GM10847 (cell line): ENCODE data around the gene TMEM106C.

Experiments
- POLR2A ChIP-seq: IDR thresholded peaks from 2 replicates; pipeline ENCODE4 v1.6.1; 2011; ENCODE audit not compliant: insufficient read length; ENCODE audit errors: extremely low read depth

TMEM106C gene

GRCh38 chr12:47967461-47968321, 4.3 kb downstream of the TMEM106C start:
- TF ChIP-seq POLR2A, result no peak

- no peak for TF ChIP-seq POLR2A
Observed at GRCh38 chr12:47969845-47970244, 6.4 kb downstream of the TMEM106C start.

GRCh38 chr12:47970843-47971242, 7.4 kb downstream of the TMEM106C start:
- no peak for TF ChIP-seq POLR2A

- TF ChIP-seq POLR2A, result no peak
Observed at GRCh38 chr12:47972895-47973294, 9.5 kb downstream of the TMEM106C start.

GRCh38 chr12:47973870-47974269, 10.5 kb downstream of the TMEM106C start:
- TF ChIP-seq POLR2A, result no peak

- no peak for TF ChIP-seq POLR2A
Observed at GRCh38 chr12:47975036-47975620, 11.7 kb downstream of the TMEM106C start.

- no peak for TF ChIP-seq POLR2A
Observed at GRCh38 chr12:47975816-47976215, 12.4 kb downstream of the TMEM106C start.

GRCh38 chr12:47977046-47977771, 13.8 kb downstream of the TMEM106C start:
- TF ChIP-seq POLR2A, result no peak

- TF ChIP-seq POLR2A, result no peak
Observed at GRCh38 chr12:47977772-47978597, 14.6 kb downstream of the TMEM106C start.

- no peak for TF ChIP-seq POLR2A
Observed at GRCh38 chr12:47978598-47978873, 15.1 kb downstream of the TMEM106C start.

- no peak for TF ChIP-seq POLR2A
Observed at GRCh38 chr12:47979166-47979565, 15.8 kb downstream of the TMEM106C start.

GRCh38 chr12:47979686-47980085, 16.3 kb downstream of the TMEM106C start:
- TF ChIP-seq POLR2A, result no peak

- TF ChIP-seq POLR2A, result no peak
Observed at GRCh38 chr12:47980197-47980596, 16.8 kb downstream of the TMEM106C start.

- no peak for TF ChIP-seq POLR2A
Observed at GRCh38 chr12:47980779-47981495, 17.5 kb downstream of the TMEM106C start.

GRCh38 chr12:47981496-47982260, 18.3 kb downstream of the TMEM106C start:
- no peak for TF ChIP-seq POLR2A
